HepG2 (cell line): ENCODE data around the gene BRMS1. TPM values are rescaled to one million over a fixed set of nuclear protein-coding genes. Genes with fewer than 3 reads are reported as not detected.

ENCODE experiments used
- AGO1 ChIP-seq: fragments of 200-400 bp; formaldehyde crosslinking; IDR thresholded peaks from 2 replicates; pipeline ENCODE4 v1.6.1; 2017; ENCODE audit warnings: mild to moderate bottlenecking, low read depth, low read length, moderate library complexity; ENCODE audit not compliant: poor library complexity, severe bottlenecking
- CHD2 ChIP-seq: IDR thresholded peaks from 2 replicates; pipeline ENCODE4 v1.6.1; 2011; ENCODE audit warnings: low read depth, low read length, improper control_type of control experiment
- IKZF4 ChIP-seq: sonication (generic); formaldehyde crosslinking; IDR thresholded peaks from 2 replicates; pipeline ENCODE4 v1.5.1; 2020; ENCODE audit warnings: borderline replicate concordance, mild to moderate bottlenecking, low read depth, missing genetic modification reagents; ENCODE audit errors: not compliant biosample characterization
- NAIF1 ChIP-seq: sonication (generic); formaldehyde crosslinking; IDR thresholded peaks from 2 replicates; pipeline ENCODE4 v1.5.0; 2020; ENCODE audit warnings: mild to moderate bottlenecking, missing genetic modification reagents, borderline replicate concordance
- NKX3-1 ChIP-seq: sonication (generic); formaldehyde crosslinking; IDR thresholded peaks from 2 replicates; pipeline ENCODE4 v1.5.0; 2020; ENCODE audit warnings: missing genetic modification reagents
- PLRG1 ChIP-seq: fragments of 450-650 bp; conservative IDR thresholded peaks from 2 replicates; pipeline ENCODE4 v1.6.1; 2016
- RCOR2 ChIP-seq: IDR thresholded peaks from 2 replicates; pipeline ENCODE4 v1.6.1; 2016; ENCODE audit warnings: missing biosample characterization, missing genetic modification reagents
- SMYD3 ChIP-seq: sonication (generic); formaldehyde crosslinking; IDR thresholded peaks from 2 replicates; pipeline ENCODE4 v1.8.1; 2023; ENCODE audit warnings: mild to moderate bottlenecking, missing genetic modification reagents
- ZBTB42 ChIP-seq: sonication (generic); formaldehyde crosslinking; IDR thresholded peaks from 2 replicates; pipeline ENCODE4 v1.5.0; 2020; ENCODE audit warnings: mild to moderate bottlenecking, missing genetic modification reagents
- ZFP36L2 ChIP-seq: sonication (generic); formaldehyde crosslinking; IDR thresholded peaks from 2 replicates; pipeline ENCODE4 v1.4.0; 2020; ENCODE audit warnings: missing genetic modification reagents
- ZNF3 ChIP-seq: IDR thresholded peaks from 2 replicates; pipeline ENCODE4 v1.7.0; 2017; ENCODE audit warnings: inconsistent platforms
- ZNF598 ChIP-seq: sonication (generic); formaldehyde crosslinking; IDR thresholded peaks from 2 replicates; pipeline ENCODE4 v1.5.1; 2020; ENCODE audit warnings: mild to moderate bottlenecking, missing genetic modification reagents, borderline replicate concordance
- ZNF619 ChIP-seq: sonication (generic); formaldehyde crosslinking; IDR thresholded peaks from 2 replicates; pipeline ENCODE4 v1.4.0; 2020; ENCODE audit warnings: mild to moderate bottlenecking, missing genetic modification reagents
- ZNF678 ChIP-seq: sonication (generic); formaldehyde crosslinking; IDR thresholded peaks from 2 replicates; pipeline ENCODE4 v1.4.0; 2020; ENCODE audit warnings: mild to moderate bottlenecking, missing genetic modification reagents
- ZSCAN25 ChIP-seq: sonication (generic); formaldehyde crosslinking; IDR thresholded peaks from 2 replicates; pipeline ENCODE4 v1.8.0; 2022; ENCODE audit warnings: mild to moderate bottlenecking, missing genetic modification reagents
- polyA plus RNA-seq, 8 experiments: library from polyadenylated mRNA; depleted of rRNA in 3 of 8; stranded (reverse) in 7 of 8; unstranded in 1 of 8; fragments of >200 nt; fragmentation: Illumina TruSeq in 4 of 8; extraction: Trizol in 4 of 8; gene quantifications; 2 replicates each; pipeline versions ENCODE4 v1.2.1 to v1.2.3, GENCODE V29; 2011 to 2016; ENCODE audit warnings: low read depth in 4 of 8, missing spikeins in 1 of 8, mixed read lengths in 1 of 8; ENCODE audit not compliant: insufficient read depth in 1 of 8
- total RNA-seq, 5 experiments: library from RNA; depleted of rRNA; stranded (reverse); fragments of >200 nt; fragmentation: Illumina TruSeq; extraction: Trizol; gene quantifications; 2 replicates each; pipeline ENCODE4 v1.2.3, GENCODE V29; 2016; ENCODE audit warnings: low read depth in 1 of 5
- TF ChIP-seq, protein P1 (sequence below): sonication (generic); formaldehyde crosslinking; IDR thresholded peaks from 2 replicates; pipeline ENCODE4 v1.8.0; 2022; ENCODE audit warnings: missing genetic modification reagents, mild to moderate bottlenecking, inconsistent platforms, borderline replicate concordance
- TF ChIP-seq, protein P2 (sequence below): sonication (generic); formaldehyde crosslinking; IDR thresholded peaks from 2 replicates; pipeline ENCODE4 v1.8.0; 2022; ENCODE audit warnings: missing genetic modification reagents, mild to moderate bottlenecking, borderline replicate concordance
- TF ChIP-seq, protein P3 (sequence below): sonication (generic); formaldehyde crosslinking; IDR thresholded peaks from 2 replicates; pipeline ENCODE4 v1.5.1; 2020; ENCODE audit warnings: missing genetic modification reagents, mild to moderate bottlenecking, borderline replicate concordance
- TF ChIP-seq, protein P4 (sequence below): sonication (generic); formaldehyde crosslinking; IDR thresholded peaks from 2 replicates; pipeline ENCODE4 v1.8.1; 2023; ENCODE audit warnings: mild to moderate bottlenecking, inconsistent platforms, moderate library complexity, missing genetic modification reagents, borderline replicate concordance
- TF ChIP-seq, protein P5 (sequence below): sonication (generic); formaldehyde crosslinking; IDR thresholded peaks from 2 replicates; pipeline ENCODE4 v1.8.1; 2023; ENCODE audit warnings: mild to moderate bottlenecking, missing genetic modification reagents
- TF ChIP-seq, protein P6 (sequence below): IDR thresholded peaks from 2 replicates; pipeline ENCODE4 v1.6.1; 2016; ENCODE audit warnings: low read depth

BRMS1 gene
- total and polyA plus RNA-seq, 2 of the 13 experiments (the other 11 are each of a cell fraction or from before 2014, with no cell fraction given), result 15.8 to 55.7 TPM

DNA sequence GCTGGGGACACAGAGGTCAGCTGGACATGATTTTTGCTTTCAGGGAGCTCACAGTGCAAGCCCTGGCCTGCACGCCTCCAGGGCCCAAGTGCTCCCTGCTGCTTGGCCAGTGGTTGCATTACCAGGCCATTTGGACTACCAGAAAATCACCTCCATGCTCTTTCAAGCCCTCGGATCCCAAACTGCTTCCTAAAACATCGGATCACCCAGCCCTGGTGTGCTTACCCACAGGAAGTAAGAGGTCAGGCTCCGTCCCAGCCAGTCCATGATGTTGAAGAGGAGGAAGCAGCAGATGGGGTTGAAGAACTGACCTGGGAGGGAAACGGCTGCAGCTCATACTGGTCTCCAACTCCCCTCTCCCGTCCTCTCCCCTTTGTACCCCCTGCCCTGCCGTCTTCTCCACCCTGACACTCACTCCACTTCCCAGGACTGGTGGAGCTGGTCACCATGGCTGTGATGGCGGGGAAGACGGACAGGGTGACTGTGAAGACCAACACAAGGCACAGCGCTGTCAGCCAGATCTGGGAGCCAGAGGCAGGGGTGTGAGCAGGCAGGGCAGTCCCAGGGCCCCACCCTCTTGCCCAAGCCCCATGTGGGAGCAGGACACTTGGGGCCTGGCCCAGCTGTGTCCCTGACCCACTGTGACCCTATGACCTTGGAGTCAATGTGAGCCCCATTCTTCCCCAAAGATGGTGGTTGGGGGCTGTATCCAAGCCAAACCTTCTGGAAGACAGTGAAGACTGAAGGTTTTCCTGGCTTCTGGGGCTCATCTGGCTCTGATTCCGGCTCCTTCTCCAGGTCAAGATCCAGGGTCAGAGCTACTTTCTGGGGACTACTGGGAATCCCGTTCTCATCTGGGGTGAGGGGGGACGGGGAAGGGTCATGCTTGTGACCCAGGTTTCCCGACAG is 21.1 kb upstream of the BRMS1 start (continued):
- TF ChIP-seq, protein P1, sequence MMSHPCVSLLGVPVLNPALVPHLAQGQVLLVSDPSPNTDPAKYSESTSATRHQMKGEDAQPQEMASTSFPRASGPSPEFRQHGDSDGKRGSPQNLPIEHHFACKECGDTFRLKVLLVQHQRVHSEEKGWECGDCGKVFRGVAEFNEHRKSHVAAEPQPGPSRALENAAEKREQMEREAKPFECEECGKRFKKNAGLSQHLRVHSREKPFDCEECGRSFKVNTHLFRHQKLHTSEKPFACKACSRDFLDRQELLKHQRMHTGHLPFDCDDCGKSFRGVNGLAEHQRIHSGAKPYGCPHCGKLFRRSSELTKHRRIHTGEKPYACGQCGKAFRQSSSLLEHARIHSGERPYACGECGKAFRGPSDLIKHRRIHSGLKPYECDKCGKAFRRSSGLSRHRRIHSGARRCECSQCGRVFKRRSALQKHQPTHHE, result no peak
- TF ChIP-seq, protein P2, sequence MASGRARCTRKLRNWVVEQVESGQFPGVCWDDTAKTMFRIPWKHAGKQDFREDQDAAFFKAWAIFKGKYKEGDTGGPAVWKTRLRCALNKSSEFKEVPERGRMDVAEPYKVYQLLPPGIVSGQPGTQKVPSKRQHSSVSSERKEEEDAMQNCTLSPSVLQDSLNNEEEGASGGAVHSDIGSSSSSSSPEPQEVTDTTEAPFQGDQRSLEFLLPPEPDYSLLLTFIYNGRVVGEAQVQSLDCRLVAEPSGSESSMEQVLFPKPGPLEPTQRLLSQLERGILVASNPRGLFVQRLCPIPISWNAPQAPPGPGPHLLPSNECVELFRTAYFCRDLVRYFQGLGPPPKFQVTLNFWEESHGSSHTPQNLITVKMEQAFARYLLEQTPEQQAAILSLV (CRISPR knock-in tag), result no peak
- TF ChIP-seq ZNF619 (CRISPR knock-in tag), result no peak
- TF ChIP-seq ZNF3, result no peak
- TF ChIP-seq, protein P3, sequence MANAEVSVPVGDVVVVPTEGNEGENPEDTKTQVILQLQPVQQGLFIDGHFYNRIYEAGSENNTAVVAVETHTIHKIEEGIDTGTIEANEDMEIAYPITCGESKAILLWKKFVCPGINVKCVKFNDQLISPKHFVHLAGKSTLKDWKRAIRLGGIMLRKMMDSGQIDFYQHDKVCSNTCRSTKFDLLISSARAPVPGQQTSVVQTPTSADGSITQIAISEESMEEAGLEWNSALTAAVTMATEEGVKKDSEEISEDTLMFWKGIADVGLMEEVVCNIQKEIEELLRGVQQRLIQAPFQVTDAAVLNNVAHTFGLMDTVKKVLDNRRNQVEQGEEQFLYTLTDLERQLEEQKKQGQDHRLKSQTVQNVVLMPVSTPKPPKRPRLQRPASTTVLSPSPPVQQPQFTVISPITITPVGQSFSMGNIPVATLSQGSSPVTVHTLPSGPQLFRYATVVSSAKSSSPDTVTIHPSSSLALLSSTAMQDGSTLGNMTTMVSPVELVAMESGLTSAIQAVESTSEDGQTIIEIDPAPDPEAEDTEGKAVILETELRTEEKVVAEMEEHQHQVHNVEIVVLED (CRISPR knock-in tag), result no peak
- no peak for TF ChIP-seq ZBTB42 (CRISPR knock-in tag)
- no peak for TF ChIP-seq RCOR2
- TF ChIP-seq CHD2, result no peak
- TF ChIP-seq AGO1, result peak; percentile 81
- no peak for TF ChIP-seq PLRG1
- TF ChIP-seq, protein P4, sequence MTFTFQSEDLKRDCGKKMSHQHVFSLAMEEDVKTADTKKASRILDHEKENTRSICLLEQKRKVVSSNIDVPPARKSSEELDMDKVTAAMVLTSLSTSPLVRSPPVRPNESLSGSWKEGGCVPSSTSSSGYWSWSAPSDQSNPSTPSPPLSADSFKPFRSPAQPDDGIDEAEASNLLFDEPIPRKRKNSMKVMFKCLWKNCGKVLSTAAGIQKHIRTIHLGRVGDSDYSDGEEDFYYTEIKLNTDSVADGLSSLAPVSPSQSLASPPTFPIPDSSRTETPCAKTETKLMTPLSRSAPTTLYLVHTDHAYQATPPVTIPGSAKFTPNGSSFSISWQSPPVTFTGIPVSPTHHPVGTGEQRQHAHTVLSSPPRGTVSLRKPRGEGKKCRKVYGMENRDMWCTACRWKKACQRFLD (CRISPR knock-in tag), result no peak
- TF ChIP-seq NAIF1 (CRISPR knock-in tag), result no peak
- no peak for TF ChIP-seq ZNF598 (CRISPR knock-in tag)
- TF ChIP-seq, protein P5, sequence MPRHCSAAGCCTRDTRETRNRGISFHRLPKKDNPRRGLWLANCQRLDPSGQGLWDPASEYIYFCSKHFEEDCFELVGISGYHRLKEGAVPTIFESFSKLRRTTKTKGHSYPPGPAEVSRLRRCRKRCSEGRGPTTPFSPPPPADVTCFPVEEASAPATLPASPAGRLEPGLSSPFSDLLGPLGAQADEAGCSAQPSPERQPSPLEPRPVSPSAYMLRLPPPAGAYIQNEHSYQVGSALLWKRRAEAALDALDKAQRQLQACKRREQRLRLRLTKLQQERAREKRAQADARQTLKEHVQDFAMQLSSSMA (CRISPR knock-in tag), result 0 out of 2 replicates have a peak, but pooled peaks have one; percentile 11
- TF ChIP-seq ZNF678 (CRISPR knock-in tag), result no peak
- no peak for TF ChIP-seq NKX3-1
- TF ChIP-seq, protein P6, sequence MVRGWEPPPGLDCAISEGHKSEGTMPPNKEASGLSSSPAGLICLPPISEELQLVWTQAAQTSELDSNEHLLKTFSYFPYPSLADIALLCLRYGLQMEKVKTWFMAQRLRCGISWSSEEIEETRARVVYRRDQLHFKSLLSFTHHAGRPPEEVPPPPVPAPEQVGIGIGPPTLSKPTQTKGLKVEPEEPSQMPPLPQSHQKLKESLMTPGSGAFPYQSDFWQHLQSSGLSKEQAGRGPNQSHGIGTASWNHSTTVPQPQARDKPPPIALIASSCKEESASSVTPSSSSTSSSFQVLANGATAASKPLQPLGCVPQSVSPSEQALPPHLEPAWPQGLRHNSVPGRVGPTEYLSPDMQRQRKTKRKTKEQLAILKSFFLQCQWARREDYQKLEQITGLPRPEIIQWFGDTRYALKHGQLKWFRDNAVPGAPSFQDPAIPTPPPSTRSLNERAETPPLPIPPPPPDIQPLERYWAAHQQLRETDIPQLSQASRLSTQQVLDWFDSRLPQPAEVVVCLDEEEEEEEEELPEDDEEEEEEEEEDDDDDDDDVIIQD (CRISPR knock-in tag), result no peak
- TF ChIP-seq ZFP36L2 (CRISPR knock-in tag), result no peak
- no peak for TF ChIP-seq IKZF4 (CRISPR knock-in tag)
- TF ChIP-seq ZSCAN25 (CRISPR knock-in tag), result no peak
- no peak for TF ChIP-seq SMYD3 (CRISPR knock-in tag)
